Measurements from ENCODE around the gene LTF. TPM values are rescaled to one million over a fixed set of nuclear protein-coding genes. Genes with fewer than 3 reads are reported as not detected.

LTF gene
- total and polyA plus RNA-seq, 2 experiments from 2014 or later, result 0.73 to 1.3 TPM

- H3K9me3 Mint-ChIP-seq, result 0 out of 3 replicates have a peak, but pooled peaks cover 3% of the 10 kb centered on the region
- H3K4me3 Mint-ChIP-seq, result no peak overlapping the region
- no peaks in the 10 kb centered on the region for H4K20me1 ChIP-seq (replicated peaks; ENCODE audit: insufficient read depth)
- H3K4me1 ChIP-seq (ENCODE audit: insufficient read depth), result no peaks in the 10 kb centered on the region
- TF ChIP-seq STAT1 (IDR thresholded peaks at IDR 0.05; ENCODE audit: unreplicated experiment), result no peak
- TF ChIP-seq ZNF114 (CRISPR knock-in tag; IDR thresholded peaks at IDR 0.05), result no peak
- no peak for TF ChIP-seq CREB1 (CRISPR knock-in tag; IDR thresholded peaks at IDR 0.05; ENCODE audit: low read depth)
- no peak for TF ChIP-seq ZNF331 (CRISPR knock-in tag; IDR thresholded peaks at IDR 0.05; ENCODE audit: low read depth)
- no peak for TF ChIP-seq ETS1 (IDR thresholded peaks at IDR 0.05)
- TF ChIP-seq NANOG (IDR thresholded peaks at IDR 0.05; ENCODE audit: borderline replicate concordance), result no peak
- TF ChIP-seq, protein P1, sequence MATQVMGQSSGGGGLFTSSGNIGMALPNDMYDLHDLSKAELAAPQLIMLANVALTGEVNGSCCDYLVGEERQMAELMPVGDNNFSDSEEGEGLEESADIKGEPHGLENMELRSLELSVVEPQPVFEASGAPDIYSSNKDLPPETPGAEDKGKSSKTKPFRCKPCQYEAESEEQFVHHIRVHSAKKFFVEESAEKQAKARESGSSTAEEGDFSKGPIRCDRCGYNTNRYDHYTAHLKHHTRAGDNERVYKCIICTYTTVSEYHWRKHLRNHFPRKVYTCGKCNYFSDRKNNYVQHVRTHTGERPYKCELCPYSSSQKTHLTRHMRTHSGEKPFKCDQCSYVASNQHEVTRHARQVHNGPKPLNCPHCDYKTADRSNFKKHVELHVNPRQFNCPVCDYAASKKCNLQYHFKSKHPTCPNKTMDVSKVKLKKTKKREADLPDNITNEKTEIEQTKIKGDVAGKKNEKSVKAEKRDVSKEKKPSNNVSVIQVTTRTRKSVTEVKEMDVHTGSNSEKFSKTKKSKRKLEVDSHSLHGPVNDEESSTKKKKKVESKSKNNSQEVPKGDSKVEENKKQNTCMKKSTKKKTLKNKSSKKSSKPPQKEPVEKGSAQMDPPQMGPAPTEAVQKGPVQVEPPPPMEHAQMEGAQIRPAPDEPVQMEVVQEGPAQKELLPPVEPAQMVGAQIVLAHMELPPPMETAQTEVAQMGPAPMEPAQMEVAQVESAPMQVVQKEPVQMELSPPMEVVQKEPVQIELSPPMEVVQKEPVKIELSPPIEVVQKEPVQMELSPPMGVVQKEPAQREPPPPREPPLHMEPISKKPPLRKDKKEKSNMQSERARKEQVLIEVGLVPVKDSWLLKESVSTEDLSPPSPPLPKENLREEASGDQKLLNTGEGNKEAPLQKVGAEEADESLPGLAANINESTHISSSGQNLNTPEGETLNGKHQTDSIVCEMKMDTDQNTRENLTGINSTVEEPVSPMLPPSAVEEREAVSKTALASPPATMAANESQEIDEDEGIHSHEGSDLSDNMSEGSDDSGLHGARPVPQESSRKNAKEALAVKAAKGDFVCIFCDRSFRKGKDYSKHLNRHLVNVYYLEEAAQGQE (IDR thresholded peaks at IDR 0.05; ENCODE audit: unreplicated experiment), result no peak
- no peak for TF ChIP-seq EZH2 (IDR thresholded peaks at IDR 0.05; ENCODE audit: low read depth, unreplicated experiment)
- no peak overlapping the region for H2AFZ ChIP-seq
- H3K4me2 ChIP-seq, result no peak overlapping the region
- DNase-seq (ENCODE audit: low spot score), result no peak
- H3K4me3 ChIP-seq, result no peak overlapping the region
- H3K27me3 ChIP-seq (ENCODE audit: insufficient read depth), result no peaks in the 10 kb centered on the region
- no peak overlapping the region for H3K27ac ChIP-seq (ENCODE audit: low read depth)
- H3K36me3 Mint-ChIP-seq (ENCODE audit: low read depth), result no peaks in the 10 kb centered on the region; the same call in 2 of the 3 replicates
- no peaks in the 10 kb centered on the region for H3K36me3 ChIP-seq (ENCODE audit: insufficient read depth)
- no peak for ATAC-seq
- H3K27ac Mint-ChIP-seq, result no peak overlapping the region
- H3K9me2 ChIP-seq (ENCODE audit: insufficient read depth), result no peaks in the 10 kb centered on the region
- peaks cover 5% of the 10 kb centered on the region; the same call in 1 of the 2 replicates for H3F3A ChIP-seq (replicated peaks; ENCODE audit: low read depth)
- H3K4me1 Mint-ChIP-seq, result peaks cover 5% of the 10 kb centered on the region; the same call in 2 of the 3 replicates
- no peaks in the 10 kb centered on the region for H3K27me3 Mint-ChIP-seq (ENCODE audit: insufficient read depth, low read depth, poor library complexity)
- H3K79me2 ChIP-seq (replicated peaks; ENCODE audit: insufficient read depth), result no peaks in the 10 kb centered on the region
These were observed 21.1 kb upstream of the LTF start for GRCh38 chr3:46485779-46486175.

- Mint-ChIP-seq H3K27ac (no peak overlapping the region), H3K4me1 (peaks cover 5% of the 10 kb centered on the region; the same call in 2 of the 3 replicates), H3K9me3 (0 out of 3 replicates have a peak, but pooled peaks cover 3% of the 10 kb centered on the region), H3K36me3 (ENCODE audit: low read depth) (no peaks in the 10 kb centered on the region), H3K27me3 (ENCODE audit: insufficient read depth, low read depth, poor library complexity) (no peaks in the 10 kb centered on the region), H3K4me3 (no peak overlapping the region)
- Histone ChIP-seq H3K4me3 (no peak overlapping the region), H3K9me2 (ENCODE audit: insufficient read depth) (no peaks in the 10 kb centered on the region), H2AFZ (no peak overlapping the region), H4K20me1 (replicated peaks; ENCODE audit: insufficient read depth) (no peaks in the 10 kb centered on the region), H3K27ac (ENCODE audit: low read depth) (no peak overlapping the region), H3K4me1 (ENCODE audit: insufficient read depth) (no peaks in the 10 kb centered on the region), H3K79me2 (replicated peaks; ENCODE audit: insufficient read depth) (no peaks in the 10 kb centered on the region), H3F3A (replicated peaks; ENCODE audit: low read depth) (peaks cover 5% of the 10 kb centered on the region; the same call in 1 of the 2 replicates), H3K27me3 (ENCODE audit: insufficient read depth) (no peaks in the 10 kb centered on the region), H3K4me2 (no peak overlapping the region), H3K36me3 (ENCODE audit: insufficient read depth) (no peaks in the 10 kb centered on the region)
- no peak for DNase-seq (ENCODE audit: low spot score)
- no peak for ATAC-seq
- TF ChIP-seq ZNF331 (CRISPR knock-in tag; IDR thresholded peaks at IDR 0.05; ENCODE audit: low read depth) (no peak), ZNF114 (CRISPR knock-in tag; IDR thresholded peaks at IDR 0.05) (no peak), JUNB (IDR thresholded peaks at IDR 0.05; ENCODE audit: unreplicated experiment) (no peak), NANOG (IDR thresholded peaks at IDR 0.05; ENCODE audit: borderline replicate concordance) (no peak)
- TF ChIP-seq, protein P2, sequence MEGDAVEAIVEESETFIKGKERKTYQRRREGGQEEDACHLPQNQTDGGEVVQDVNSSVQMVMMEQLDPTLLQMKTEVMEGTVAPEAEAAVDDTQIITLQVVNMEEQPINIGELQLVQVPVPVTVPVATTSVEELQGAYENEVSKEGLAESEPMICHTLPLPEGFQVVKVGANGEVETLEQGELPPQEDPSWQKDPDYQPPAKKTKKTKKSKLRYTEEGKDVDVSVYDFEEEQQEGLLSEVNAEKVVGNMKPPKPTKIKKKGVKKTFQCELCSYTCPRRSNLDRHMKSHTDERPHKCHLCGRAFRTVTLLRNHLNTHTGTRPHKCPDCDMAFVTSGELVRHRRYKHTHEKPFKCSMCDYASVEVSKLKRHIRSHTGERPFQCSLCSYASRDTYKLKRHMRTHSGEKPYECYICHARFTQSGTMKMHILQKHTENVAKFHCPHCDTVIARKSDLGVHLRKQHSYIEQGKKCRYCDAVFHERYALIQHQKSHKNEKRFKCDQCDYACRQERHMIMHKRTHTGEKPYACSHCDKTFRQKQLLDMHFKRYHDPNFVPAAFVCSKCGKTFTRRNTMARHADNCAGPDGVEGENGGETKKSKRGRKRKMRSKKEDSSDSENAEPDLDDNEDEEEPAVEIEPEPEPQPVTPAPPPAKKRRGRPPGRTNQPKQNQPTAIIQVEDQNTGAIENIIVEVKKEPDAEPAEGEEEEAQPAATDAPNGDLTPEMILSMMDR (conservative IDR thresholded peaks at IDR 0.05; ENCODE audit: low read depth in 2 of 2), result no peak
- TF ChIP-seq, protein P1 (IDR thresholded peaks at IDR 0.05; ENCODE audit: unreplicated experiment), result no peak
These were observed 20.4 kb upstream of the LTF start for GRCh38 chr3:46484911-46485778.
